HepG2 (cell line): Measurements from ENCODE around the gene NAPB. TPM values are rescaled to one million over a fixed set of nuclear protein-coding genes. Genes with fewer than 3 reads are reported as not detected.
A peak's percentile ranks its signal among the peaks of the same experiment; 100 is the strongest.

Experiments used
- ATAC-seq: fragments of 200-7000 bp; cut with Tn5 transposase; 3 replicates; pipeline ENCODE4 v1.9.1; 2020; ENCODE audit warnings: mild to moderate bottlenecking, moderate library complexity
- BruUV-seq: library from RNA; stranded (reverse); fragments of 400-500 nt; replicated peaks from 2 replicates; lab custom pipeline; 2021; lab: Mats Ljungman, UMichigan
- CTCF ChIA-PET: fragments of 300-600 bp; formaldehyde crosslinking; extraction: SDS; loops from one replicate; lab custom pipeline; 2021; ENCODE audit warnings: low total read pairs, inconsistent platforms, low intra/inter-chr PET ratio; lab: Yijun Ruan, JAX
- POLR2A ChIA-PET: fragments of 350-600 bp; sonication (Branson Sonifier 250); formaldehyde crosslinking; loops from one replicate; lab custom pipeline; 2020; ENCODE audit warnings: antibody characterized with exemption, inconsistent platforms; lab: Yijun Ruan, JAX
- DNase-seq: peaks from one replicate; pipeline ENCODE4 v3.0.0-alpha.2; 2015; ENCODE audit warnings: low spot score
- FAIRE-seq: peaks from 3 replicates; lab custom pipeline; 2011; peaks lifted over from hg19 to GRCh38; lab: Jason Lieb, UNC
- H2AFZ ChIP-seq: one replicate; pipeline ENCODE4 v1.6.1; 2011; ENCODE audit warnings: low read length, inconsistent platforms
- H3K27ac ChIP-seq: fragments of 300-600 bp; 3 replicates; pipeline ENCODE4 v1.8.0; 2011; ENCODE audit warnings: mixed run types, mild to moderate bottlenecking, mixed read lengths, low read length, inconsistent platforms; ENCODE audit not compliant: insufficient read depth; ENCODE audit errors: extremely low read length
- H3K27me3 ChIP-seq, 2 experiments: fragments of 200-600 bp in 1 of 2; 2 replicates in 1 of 2; 3 replicates in 1 of 2; pipeline versions ENCODE4 v1.6.0 to v1.8.0; 2011; ENCODE audit warnings: low read length in 2 of 2, mild to moderate bottlenecking in 2 of 2, moderate library complexity in 2 of 2, inconsistent platforms in 1 of 2; ENCODE audit not compliant: insufficient read depth in 2 of 2, control insufficient read depth in 1 of 2
- H3K36me3 ChIP-seq, 2 experiments: fragments of 200-600 bp in 1 of 2; replicated peaks in 1 of 2; 2 replicates in 1 of 2; 3 replicates in 1 of 2; pipeline versions ENCODE4 v1.5.1 to v1.8.0; 2011; ENCODE audit warnings: low read length in 2 of 2, inconsistent platforms in 1 of 2; ENCODE audit not compliant: insufficient read depth in 2 of 2, control insufficient read depth in 1 of 2
- H3K4me1 ChIP-seq: 2 replicates; pipeline ENCODE4 v1.5.1; 2012; ENCODE audit warnings: low read length, inconsistent platforms; ENCODE audit not compliant: insufficient read depth
- H3K4me2 ChIP-seq: 2 replicates; pipeline ENCODE4 v1.6.0; 2011; ENCODE audit warnings: low read depth, low read length, inconsistent platforms
- H3K4me3 ChIP-seq, 3 experiments: fragments of 200-600 bp in 1 of 3; sonication (generic), shearing (Covaris generic) in 1 of 3; replicated peaks in 1 of 3; 2 replicates each; pipeline ENCODE4 v1.5.1; 2011 to 2016; ENCODE audit warnings: low read length in 3 of 3, inconsistent platforms in 2 of 3, low read depth in 2 of 3, mild to moderate bottlenecking in 2 of 3, control low read depth in 1 of 3, mixed read lengths in 1 of 3; ENCODE audit not compliant: insufficient read depth in 1 of 3
- H3K79me2 ChIP-seq: one replicate; pipeline ENCODE4 v1.6.1; 2011; ENCODE audit warnings: low read length, inconsistent platforms; ENCODE audit not compliant: insufficient read depth
- H3K9ac ChIP-seq: 2 replicates; pipeline ENCODE4 v1.6.0; 2011; ENCODE audit warnings: mild to moderate bottlenecking, low read depth, low read length, inconsistent platforms; ENCODE audit not compliant: insufficient read depth
- H3K9me3 ChIP-seq: 2 replicates; pipeline ENCODE4 v1.5.1; 2012; ENCODE audit warnings: mild to moderate bottlenecking, low read length
- H4K20me1 ChIP-seq: 2 replicates; pipeline ENCODE4 v1.6.0; 2011; ENCODE audit warnings: inconsistent platforms, mild to moderate bottlenecking, low read length, moderate library complexity; ENCODE audit not compliant: insufficient read depth
- CREB1 ChIP-seq, 2 experiments: fragments of 450-650 bp in 1 of 2; IDR thresholded peaks; 2 replicates each; pipeline ENCODE4 v1.6.1; 2016 to 2017; ENCODE audit warnings: control low read depth in 1 of 2, mild to moderate bottlenecking in 1 of 2, missing compliant biosample characterization in 1 of 2, missing genetic modification characterization in 1 of 2
- FOXK2 ChIP-seq: fragments of 450-650 bp; IDR thresholded peaks from 2 replicates; pipeline ENCODE4 v1.6.1; 2016
- KDM5A ChIP-seq: fragments of 200-600 bp; sonication (generic); IDR thresholded peaks from 2 replicates; pipeline ENCODE4 v1.7.0; 2018; ENCODE audit warnings: antibody characterized with exemption, mild to moderate bottlenecking, low read length, borderline replicate concordance
- MAFK ChIP-seq, 2 experiments: IDR thresholded peaks in 1 of 2; conservative IDR thresholded peaks in 1 of 2; 2 replicates each; pipeline ENCODE4 v1.6.1; 2011; ENCODE audit warnings: improper control_type of control experiment in 2 of 2, low read length in 2 of 2
- NCOA1 ChIP-seq: sonication (generic); formaldehyde crosslinking; IDR thresholded peaks from 2 replicates; pipeline ENCODE4 v1.9.0; 2021; ENCODE audit warnings: missing genetic modification reagents
- NPAS2 ChIP-seq: sonication (generic); formaldehyde crosslinking; IDR thresholded peaks from 2 replicates; pipeline ENCODE4 v1.8.0; 2022; ENCODE audit warnings: mild to moderate bottlenecking, missing genetic modification reagents, borderline replicate concordance
- PHF5A ChIP-seq: IDR thresholded peaks from one replicate; pipeline ENCODE4 v1.6.1; 2018; ENCODE audit warnings: low read depth, missing genetic modification reagents; ENCODE audit not compliant: unreplicated experiment
- REPIN1 ChIP-seq: sonication (generic); formaldehyde crosslinking; IDR thresholded peaks from 2 replicates; pipeline ENCODE4 v1.8.0; 2022; ENCODE audit warnings: missing genetic modification reagents, low read depth, mild to moderate bottlenecking, borderline replicate concordance
- YY1 ChIP-seq: IDR thresholded peaks from 2 replicates; pipeline ENCODE4 v1.6.1; 2011; ENCODE audit warnings: low read length, low read depth, moderate library complexity, mild to moderate bottlenecking; ENCODE audit not compliant: insufficient read depth, insufficient replicate concordance
- ZBTB20 ChIP-seq: sonication (generic); formaldehyde crosslinking; IDR thresholded peaks from 2 replicates; pipeline ENCODE4 v1.8.1; 2023; ENCODE audit warnings: missing genetic modification reagents, low read depth, mild to moderate bottlenecking, borderline replicate concordance
- WGBS: methylation state at CpG from one replicate; pipeline ENCODE4 v1.1.6; 2017; ENCODE audit warnings: low lambda C conversion rate; 5-methylcytosine and 5-hydroxymethylcytosine counted together
- in situ Hi-C: cut with HindIII; loops from 2 replicates; pipeline ENCODE4 v1.10.0; 2017; ENCODE audit warnings: low pct_unique_long_range_greater_than_20kb; ENCODE audit not compliant: extremely low pct_ligation_motif_present
- intact Hi-C: fragments of 100-400 bp; cut with micrococcal nuclease; formaldehyde crosslinking; loops from one replicate; pipeline ENCODE4 v1.10.0; 2022; ENCODE audit not compliant: unreplicated experiment
- polyA plus RNA-seq, 8 experiments: library from polyadenylated mRNA; depleted of rRNA in 3 of 8; stranded (reverse) in 7 of 8; unstranded in 1 of 8; fragments of >200 nt; fragmentation: Illumina TruSeq in 4 of 8; extraction: Trizol in 4 of 8; gene quantifications; 2 replicates each; pipeline versions ENCODE4 v1.2.1 to v1.2.3, GENCODE V29; 2011 to 2016; ENCODE audit warnings: low read depth in 4 of 8, missing spikeins in 1 of 8, mixed read lengths in 1 of 8; ENCODE audit not compliant: insufficient read depth in 1 of 8
- total RNA-seq, 5 experiments: library from RNA; depleted of rRNA; stranded (reverse); fragments of >200 nt; fragmentation: Illumina TruSeq; extraction: Trizol; gene quantifications; 2 replicates each; pipeline ENCODE4 v1.2.3, GENCODE V29; 2016; ENCODE audit warnings: low read depth in 1 of 5
- TF ChIP-seq, protein P1 (sequence below): sonication (generic); formaldehyde crosslinking; IDR thresholded peaks from 2 replicates; pipeline ENCODE4 v1.5.0; 2020; ENCODE audit warnings: missing genetic modification reagents
- TF ChIP-seq, protein P2 (sequence below): sonication (generic); formaldehyde crosslinking; IDR thresholded peaks from 2 replicates; pipeline ENCODE4 v1.4.0; 2020; ENCODE audit warnings: missing genetic modification reagents, mild to moderate bottlenecking, borderline replicate concordance

Gene NAPB
- total and polyA plus RNA-seq, 2 of the 13 experiments (the other 11 are each of a cell fraction or from before 2014, with no cell fraction given) = 15.2 to 16.1 TPM

DNA sequence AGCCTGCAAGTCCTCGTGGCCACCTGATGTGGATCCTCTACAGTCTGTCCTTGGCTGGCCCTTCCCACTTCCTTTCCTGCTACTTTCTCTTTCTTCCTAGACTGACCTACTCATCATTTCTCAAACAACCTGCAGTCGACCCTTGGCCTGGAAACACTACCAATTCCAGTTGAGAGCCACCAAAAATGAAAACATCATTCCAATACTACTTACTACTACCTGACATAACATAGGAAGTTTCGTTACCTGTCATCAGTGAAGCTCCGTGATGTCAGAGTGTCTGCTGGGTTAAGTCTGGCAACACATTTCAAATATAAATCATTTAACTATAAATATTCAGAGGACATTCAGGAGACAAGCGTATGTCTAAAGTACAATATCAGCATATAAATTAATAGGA, 45.5 kb downstream of the NAPB start:
- no peaks in the 10 kb centered on the region for H3K9me3 ChIP-seq
- POLR2A ChIA-PET = interaction anchor here (1.3 kb wide), 1 partner anchor 26 kb away, joined by 3 read pairs; no protein-coding TSS in a partner anchor
- no peak overlapping the region for H3K4me3 ChIP-seq
- no peak overlapping the region for H3K4me2 ChIP-seq
- H3K4me1 ChIP-seq = no peaks in the 10 kb centered on the region
- H4K20me1 ChIP-seq = no peaks in the 10 kb centered on the region
- 94% methylated on average over 5 of the region's 5 CpGs for WGBS
- H3K36me3 ChIP-seq = peaks cover 37 to 82% of the 10 kb centered on the region in 2 experiments
- no peaks in the 10 kb centered on the region for H3K27me3 ChIP-seq
- no peaks in the 10 kb centered on the region for H3K79me2 ChIP-seq
- no peak for DNase-seq
- BruUV-seq = TSS peak; percentile 2
- CTCF ChIA-PET = no interaction called here
- ATAC-seq = no peak
- in situ Hi-C loops = no loop called here
- H3K9ac ChIP-seq = no peak overlapping the region
- H2AFZ ChIP-seq = no peak overlapping the region
- intact Hi-C loops = no loop called here
- TF ChIP-seq YY1 (no peak), CREB1 (IDR thresholded peaks at IDR 0.05) (peak; percentile 60), CREB1 (CRISPR knock-in tag; IDR thresholded peaks at IDR 0.05) (no peak), KDM5A (no peak), MAFK (conservative IDR thresholded peaks at IDR 0.05 in 1 of 2, IDR thresholded peaks at IDR 0.05 in 1 of 2; ENCODE audit: low read length in 2 of 2) (0 out of 4 replicates have a peak, but pooled peaks of 1 of the 2 experiments have one; percentile 2)
- TF ChIP-seq, all 625 proteins: peak for 2
- H3K27ac ChIP-seq = no peak overlapping the region
- FAIRE-seq = no peak

DNA sequence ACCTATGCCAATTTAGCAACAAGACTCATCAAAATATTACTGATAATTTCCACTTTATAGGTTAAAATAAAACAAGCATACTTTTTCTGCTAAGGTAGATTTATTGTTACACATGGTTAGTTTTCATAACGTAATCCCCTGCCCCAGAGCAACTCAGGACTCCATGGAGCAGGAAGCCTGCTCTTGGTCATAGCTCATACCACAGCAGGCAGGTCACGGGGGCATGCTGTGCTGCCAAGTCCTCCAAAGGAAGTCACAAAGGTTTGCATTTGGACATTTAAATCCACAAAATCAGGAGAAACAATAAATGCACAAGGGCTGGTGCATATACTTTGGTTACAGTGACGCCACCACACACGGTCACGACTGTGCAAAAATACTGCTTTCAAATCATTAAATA, 46.8 kb downstream of the NAPB start:
- FAIRE-seq (no peak), DNase-seq (no peak), ATAC-seq (no peak)
- Histone ChIP-seq H3K4me2 (no peak overlapping the region), H3K9ac (no peak overlapping the region), H3K4me3 (no peak overlapping the region), H2AFZ (no peak overlapping the region), H3K4me1 (no peaks in the 10 kb centered on the region), H3K79me2 (no peaks in the 10 kb centered on the region), H3K27me3 (no peaks in the 10 kb centered on the region), H3K9me3 (no peaks in the 10 kb centered on the region), H3K27ac (no peak overlapping the region), H4K20me1 (no peaks in the 10 kb centered on the region), H3K36me3 (peaks cover 39 to 84% of the 10 kb centered on the region in 2 experiments)
- ChIA-PET CTCF (no interaction called here), POLR2A (interaction anchor here (1.0 to 1.3 kb wide), 2 partner anchors 25 to 212 kb away, joined by 3 read pairs; no protein-coding TSS in a partner anchor)
- in situ Hi-C loops = no loop called here
- BruUV-seq = no TSS peak
- WGBS = 87% methylated on average over 5 of the region's 5 CpGs
- intact Hi-C loops = no loop called here
- TF ChIP-seq REPIN1 (CRISPR knock-in tag) = no peak
- no peak for TF ChIP-seq NPAS2
- no peak for TF ChIP-seq FOXK2
- TF ChIP-seq PHF5A (CRISPR knock-in tag) = no peak
- TF ChIP-seq NCOA1 (CRISPR knock-in tag) = no peak
- TF ChIP-seq, protein P1, sequence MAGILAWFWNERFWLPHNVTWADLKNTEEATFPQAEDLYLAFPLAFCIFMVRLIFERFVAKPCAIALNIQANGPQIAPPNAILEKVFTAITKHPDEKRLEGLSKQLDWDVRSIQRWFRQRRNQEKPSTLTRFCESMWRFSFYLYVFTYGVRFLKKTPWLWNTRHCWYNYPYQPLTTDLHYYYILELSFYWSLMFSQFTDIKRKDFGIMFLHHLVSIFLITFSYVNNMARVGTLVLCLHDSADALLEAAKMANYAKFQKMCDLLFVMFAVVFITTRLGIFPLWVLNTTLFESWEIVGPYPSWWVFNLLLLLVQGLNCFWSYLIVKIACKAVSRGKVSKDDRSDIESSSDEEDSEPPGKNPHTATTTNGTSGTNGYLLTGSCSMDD (CRISPR knock-in tag) = no peak
- no peak for TF ChIP-seq ZBTB20 (CRISPR knock-in tag)
- TF ChIP-seq, protein P2, sequence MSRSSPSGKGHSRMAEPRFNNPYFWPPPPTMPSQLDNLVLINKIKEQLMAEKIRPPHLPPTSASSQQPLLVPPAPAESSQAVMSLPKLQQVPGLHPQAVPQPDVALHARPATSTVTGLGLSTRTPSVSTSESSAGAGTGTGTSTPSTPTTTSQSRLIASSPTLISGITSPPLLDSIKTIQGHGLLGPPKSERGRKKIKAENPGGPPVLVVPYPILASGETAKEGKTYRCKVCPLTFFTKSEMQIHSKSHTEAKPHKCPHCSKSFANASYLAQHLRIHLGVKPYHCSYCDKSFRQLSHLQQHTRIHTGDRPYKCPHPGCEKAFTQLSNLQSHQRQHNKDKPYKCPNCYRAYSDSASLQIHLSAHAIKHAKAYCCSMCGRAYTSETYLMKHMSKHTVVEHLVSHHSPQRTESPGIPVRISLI = no peak
